Esophagus squamous epithelium (tissue), 4 donors: ENCODE measurements around the gene KIAA0930.

Source experiments
- POLR2A ChIP-seq, 4 donors: fragments of 450-650 bp; IDR thresholded peaks; one replicate each; pipeline ENCODE4 v1.6.1; 2017; ENCODE audit warnings: antibody characterized with exemption in 4 of 4, mild to moderate bottlenecking in 4 of 4, moderate library complexity in 3 of 4
- TF ChIP-seq, protein P1 (sequence below), 6 experiments: fragments of 450-650 bp in 4 of 6; fragments of 200-600 bp in 2 of 6; sonication (generic) in 2 of 6; IDR thresholded peaks; one replicate each; pipeline ENCODE4 v1.5.1; 2016 to 2019; ENCODE audit warnings: antibody characterized with exemption in 6 of 6, mild to moderate bottlenecking in 4 of 6, moderate library complexity in 4 of 6

DNA sequence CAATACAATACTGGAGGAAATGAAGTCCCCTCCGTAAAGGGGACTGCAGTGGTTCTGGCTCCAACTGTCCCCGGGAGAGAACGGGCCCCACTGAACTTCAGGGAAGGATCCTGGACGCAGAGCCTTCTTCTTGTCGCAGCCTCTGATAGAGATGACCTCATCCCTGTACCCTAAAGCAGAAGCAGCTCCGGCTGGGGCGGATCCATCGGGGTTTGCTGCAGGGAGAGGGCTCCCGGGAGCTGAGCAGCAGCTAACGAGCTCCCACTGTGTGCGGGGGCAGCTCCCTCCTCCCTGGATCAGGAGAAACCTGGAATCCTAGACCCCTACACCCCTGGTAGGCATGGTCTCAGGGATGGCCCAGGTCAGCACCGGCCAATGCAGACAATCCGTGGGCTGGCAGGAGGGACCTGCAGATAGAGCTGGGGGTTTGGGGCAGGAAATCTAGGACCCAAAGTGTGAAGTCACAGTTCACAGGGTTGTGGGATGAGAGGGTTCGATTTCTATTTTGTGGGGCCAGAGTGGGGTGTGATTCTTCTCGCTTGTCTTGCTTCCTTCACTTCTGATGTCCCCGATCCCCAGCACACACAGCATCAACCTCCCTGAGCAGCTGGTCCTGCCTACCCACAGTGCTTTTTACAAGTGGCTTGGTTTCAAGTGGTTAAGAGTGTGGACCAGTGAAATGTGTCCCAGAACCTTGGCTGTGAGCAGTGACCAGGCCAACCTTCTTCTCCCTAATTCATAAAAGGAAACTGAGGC is 12.9 kb downstream of the KIAA0930 start:
- TF ChIP-seq POLR2A (IDR thresholded peaks at IDR 0.05): no peak
- TF ChIP-seq, protein P1, sequence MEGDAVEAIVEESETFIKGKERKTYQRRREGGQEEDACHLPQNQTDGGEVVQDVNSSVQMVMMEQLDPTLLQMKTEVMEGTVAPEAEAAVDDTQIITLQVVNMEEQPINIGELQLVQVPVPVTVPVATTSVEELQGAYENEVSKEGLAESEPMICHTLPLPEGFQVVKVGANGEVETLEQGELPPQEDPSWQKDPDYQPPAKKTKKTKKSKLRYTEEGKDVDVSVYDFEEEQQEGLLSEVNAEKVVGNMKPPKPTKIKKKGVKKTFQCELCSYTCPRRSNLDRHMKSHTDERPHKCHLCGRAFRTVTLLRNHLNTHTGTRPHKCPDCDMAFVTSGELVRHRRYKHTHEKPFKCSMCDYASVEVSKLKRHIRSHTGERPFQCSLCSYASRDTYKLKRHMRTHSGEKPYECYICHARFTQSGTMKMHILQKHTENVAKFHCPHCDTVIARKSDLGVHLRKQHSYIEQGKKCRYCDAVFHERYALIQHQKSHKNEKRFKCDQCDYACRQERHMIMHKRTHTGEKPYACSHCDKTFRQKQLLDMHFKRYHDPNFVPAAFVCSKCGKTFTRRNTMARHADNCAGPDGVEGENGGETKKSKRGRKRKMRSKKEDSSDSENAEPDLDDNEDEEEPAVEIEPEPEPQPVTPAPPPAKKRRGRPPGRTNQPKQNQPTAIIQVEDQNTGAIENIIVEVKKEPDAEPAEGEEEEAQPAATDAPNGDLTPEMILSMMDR (IDR thresholded peaks at IDR 0.05): no peak
